ENCODE measurements around the gene RIPK4. TPM values are rescaled to one million over a fixed set of nuclear protein-coding genes. Genes with fewer than 3 reads are reported as not detected.

RIPK4 gene
- total and polyA plus RNA-seq, 2 of the 13 experiments (the other 11 are each of a cell fraction or from before 2014, with no cell fraction given), result 3.1 to 4.9 TPM

- Histone ChIP-seq H4K20me1 (ENCODE audit: insufficient read depth, low read length) (no peaks in the 10 kb centered on the region), H3K27me3 (ENCODE audit: control insufficient read depth in 1 of 2, insufficient read depth in 2 of 2, low read length in 2 of 2) (peaks cover 3 to 16% of the 10 kb centered on the region in 2 experiments; a peak in 4 of 5 replicates), H3K36me3 (replicated peaks in 1 of 2; ENCODE audit: control insufficient read depth in 1 of 2, insufficient read depth in 2 of 2, low read length in 2 of 2) (no peaks in the 10 kb centered on the region), H3K9ac (ENCODE audit: insufficient read depth, low read depth, low read length) (no peak overlapping the region), H3K4me3 (replicated peaks in 1 of 3; ENCODE audit: insufficient read depth in 1 of 3, low read depth in 2 of 3, low read length in 3 of 3) (no peak overlapping the region), H3K9me3 (ENCODE audit: low read length) (no peaks in the 10 kb centered on the region), H3K79me2 (ENCODE audit: insufficient read depth, low read length) (no peaks in the 10 kb centered on the region), H2AFZ (ENCODE audit: low read length) (no peak overlapping the region), H3K4me2 (ENCODE audit: low read depth, low read length) (no peak overlapping the region), H3K27ac (ENCODE audit: extremely low read length, insufficient read depth, low read length) (no peak overlapping the region), H3K4me1 (ENCODE audit: insufficient read depth, low read length) (peaks cover 42% of the 10 kb centered on the region)
- in situ Hi-C loops (cut with HindIII; ENCODE audit: extremely low pct_ligation_motif_present, low pct_unique_long_range_greater_than_20kb) (no loop called here), intact Hi-C loops (cut with micrococcal nuclease; ENCODE audit: unreplicated experiment) (no loop called here)
- ATAC-seq (no peak), FAIRE-seq (no peak), DNase-seq (ENCODE audit: low spot score) (no peak)
- BruUV-seq (replicated peaks), result no TSS peak
- no peak for TF ChIP-seq ZNF335 (CRISPR knock-in tag; IDR thresholded peaks at IDR 0.05)
- TF ChIP-seq SMARCE1 (IDR thresholded peaks at IDR 0.05; ENCODE audit: borderline replicate concordance), result no peak
- no peak for TF ChIP-seq GABPB1 (CRISPR knock-in tag; IDR thresholded peaks at IDR 0.05)
- TF ChIP-seq JUN (CRISPR knock-in tag; IDR thresholded peaks at IDR 0.05), result no peak
- TF ChIP-seq ZNF713 (CRISPR knock-in tag; IDR thresholded peaks at IDR 0.05), result no peak
- no peak for TF ChIP-seq ZNF546 (CRISPR knock-in tag; conservative IDR thresholded peaks at IDR 0.05)
- TF ChIP-seq CHD4 (IDR thresholded peaks at IDR 0.05; ENCODE audit: borderline replicate concordance, low read length), result no peak
- no peak for TF ChIP-seq ZNF703 (CRISPR knock-in tag; IDR thresholded peaks at IDR 0.05; ENCODE audit: borderline replicate concordance)
- no peak for TF ChIP-seq ZNF34 (CRISPR knock-in tag; IDR thresholded peaks at IDR 0.05; ENCODE audit: borderline replicate concordance)
- TF ChIP-seq ZNF512B (CRISPR knock-in tag; IDR thresholded peaks at IDR 0.05; ENCODE audit: borderline replicate concordance), result no peak
- TF ChIP-seq GPN1 (CRISPR knock-in tag; IDR thresholded peaks at IDR 0.05; ENCODE audit: borderline replicate concordance), result no peak
- TF ChIP-seq ZNF263 (CRISPR knock-in tag; IDR thresholded peaks at IDR 0.05), result no peak
- no peak for TF ChIP-seq MXD3 (CRISPR knock-in tag; IDR thresholded peaks at IDR 0.05)
- TF ChIP-seq MED1 (CRISPR knock-in tag; IDR thresholded peaks at IDR 0.05), result no peak
- no peak for TF ChIP-seq TERF1 (CRISPR knock-in tag; IDR thresholded peaks at IDR 0.05)
- POLR2A ChIA-PET, result no interaction called here
- WGBS (ENCODE audit: low lambda C conversion rate), result 33% methylated on average over 1 of the region's 1 CpG
- CTCF ChIA-PET (ENCODE audit: low intra/inter-chr PET ratio, low total read pairs), result interaction anchor here (4.1 kb wide), 1 partner anchor 169 kb away, joined by 51 read pairs; no protein-coding TSS in a partner anchor
Observed at GRCh38 chr21:41780337-41781049, 13.6 kb upstream of the RIPK4 start.
